Stimulated activated CD4-positive, alpha-beta T cell treated with anti-CD3 and anti-CD28 coated beads, Interleukin-1b, Interleukin-23, amount 100 ng/mL, for 1 hour (primary cell): ENCODE results near the gene UIMC1.
"Not testable (repeated sequence)": the region's sequence is repeated elsewhere in the genome, so short reads cannot be mapped to it uniquely, and the experiment has no call there.

Experiments
- DNase-seq, 2 donors: peaks; one replicate each; pipeline ENCODE4 v3.0.0-alpha.2; 2020; ENCODE audit warnings: low read depth in 2 of 2

Gene UIMC1

DNA sequence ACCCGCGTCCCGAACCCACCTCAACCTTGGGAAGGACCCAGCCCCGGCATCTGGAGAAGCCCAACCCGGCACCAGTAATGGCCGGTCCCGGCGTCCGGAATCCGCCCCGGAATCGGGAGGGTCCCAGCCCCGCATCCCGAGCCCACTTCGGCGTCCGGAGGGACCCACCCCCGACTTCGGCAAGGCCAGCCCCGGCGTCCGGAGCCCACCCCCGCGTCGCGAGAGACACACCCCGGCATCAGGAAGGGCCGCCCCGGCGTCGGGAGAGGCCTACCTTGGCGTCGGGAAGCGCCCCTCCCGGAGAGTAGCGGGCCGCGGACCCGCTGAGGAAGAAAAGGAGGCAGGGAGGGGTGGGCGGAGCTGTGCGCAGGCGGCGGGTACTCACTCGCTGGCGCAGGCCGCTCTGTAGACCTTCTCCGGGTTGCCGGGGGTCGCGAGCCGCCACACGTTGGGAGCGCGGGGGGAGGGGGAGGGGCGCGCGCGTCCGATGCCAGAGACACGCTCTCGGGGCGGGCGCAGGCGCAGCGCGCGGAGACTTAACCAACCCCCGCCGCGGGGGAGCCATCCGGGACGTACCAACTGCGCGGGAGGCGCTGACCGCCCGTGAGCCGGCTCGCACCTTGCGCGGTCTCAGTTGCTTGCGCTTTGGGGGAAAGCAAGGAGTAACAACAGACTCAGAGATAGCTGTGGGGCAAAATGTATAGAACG is at the start of gene UIMC1:
TSS of gene UIMC1 (minus strand) at position 515 of the 708 bp plus-strand sequence. CDS start 24,164 bp downstream, outside the sequence.
- peak; percentile 84 to 88 for DNase-seq

DNA sequence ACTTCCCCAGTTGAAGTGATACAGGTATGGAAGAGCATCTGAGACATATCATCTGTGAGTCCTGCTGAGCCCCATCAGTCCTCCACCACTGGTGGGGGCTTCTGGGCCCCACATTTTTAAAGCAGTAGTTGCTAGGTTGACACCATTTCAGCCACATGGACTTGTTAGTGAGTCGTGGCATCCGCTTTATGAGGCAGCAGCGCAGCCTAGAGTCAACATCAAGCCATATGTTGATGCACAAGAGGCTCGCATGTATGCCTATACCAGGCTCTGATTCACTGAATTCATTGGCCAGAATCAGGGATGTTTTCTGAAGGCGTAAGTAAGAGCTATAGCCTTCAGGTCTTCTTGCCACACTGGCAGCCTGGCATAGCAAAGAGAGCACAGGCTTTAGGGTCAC is 42.7 kb upstream of the UIMC1 start:
- no peak for DNase-seq

DNA sequence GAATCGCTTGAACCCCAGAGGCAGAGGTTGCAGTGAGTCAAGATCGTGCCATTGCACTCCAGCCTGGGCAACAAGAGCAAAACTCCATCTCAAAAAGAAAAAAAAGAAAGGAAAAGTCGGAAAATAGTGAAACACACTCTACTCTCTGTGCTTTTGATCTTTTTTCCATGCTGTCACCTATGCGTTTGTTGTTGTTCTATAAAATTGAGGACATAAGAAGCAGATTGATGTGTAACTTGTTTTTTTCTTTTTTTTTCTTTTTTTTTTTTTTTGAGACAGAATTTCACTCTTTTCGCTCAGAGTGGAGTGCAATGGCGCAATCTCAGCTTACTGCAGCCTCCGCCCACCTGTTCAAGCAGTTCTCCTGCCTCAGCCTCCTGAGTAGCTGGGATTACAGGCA is 42.0 kb upstream of the UIMC1 start:
- not testable (repeated sequence) for DNase-seq

DNA sequence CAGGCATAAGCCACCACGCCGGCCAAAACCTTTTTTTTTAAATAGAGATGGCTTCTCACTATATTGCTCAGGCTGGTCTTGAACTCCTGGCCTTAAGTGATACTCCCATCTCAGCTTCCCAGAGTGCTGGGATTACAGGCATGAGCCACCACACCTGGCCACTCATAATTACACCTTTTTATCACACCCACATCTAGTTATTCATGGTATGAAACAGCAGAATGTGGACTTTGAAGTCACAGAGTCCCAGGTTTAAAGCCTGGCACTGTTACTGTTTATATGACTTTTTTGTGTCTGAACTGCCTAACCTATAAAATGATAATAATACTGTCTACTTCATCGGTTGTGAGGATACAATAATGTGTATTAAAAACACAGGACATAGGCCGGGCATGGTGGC is 39.1 kb upstream of the UIMC1 start:
- DNase-seq = no peak

DNA sequence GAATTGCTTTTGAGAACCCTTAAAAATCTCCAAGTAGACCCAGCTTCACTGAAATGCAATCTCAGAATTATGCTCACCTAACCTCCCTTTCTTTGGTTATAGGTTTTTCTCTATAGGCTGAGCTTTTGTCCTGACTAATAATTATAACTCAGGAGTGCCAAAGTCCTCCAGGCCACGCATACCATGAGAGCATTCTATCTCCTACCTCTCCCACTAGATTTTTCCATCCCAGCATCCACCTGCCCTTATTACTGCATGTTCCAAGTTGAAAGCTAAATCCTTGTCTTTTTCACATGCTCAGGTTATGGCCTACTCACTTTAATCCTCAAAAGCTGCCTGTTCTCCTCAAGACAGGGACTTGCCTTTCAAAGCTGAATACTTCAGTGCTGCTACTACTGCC is 38.1 kb upstream of the UIMC1 start:
- no peak for DNase-seq

DNA sequence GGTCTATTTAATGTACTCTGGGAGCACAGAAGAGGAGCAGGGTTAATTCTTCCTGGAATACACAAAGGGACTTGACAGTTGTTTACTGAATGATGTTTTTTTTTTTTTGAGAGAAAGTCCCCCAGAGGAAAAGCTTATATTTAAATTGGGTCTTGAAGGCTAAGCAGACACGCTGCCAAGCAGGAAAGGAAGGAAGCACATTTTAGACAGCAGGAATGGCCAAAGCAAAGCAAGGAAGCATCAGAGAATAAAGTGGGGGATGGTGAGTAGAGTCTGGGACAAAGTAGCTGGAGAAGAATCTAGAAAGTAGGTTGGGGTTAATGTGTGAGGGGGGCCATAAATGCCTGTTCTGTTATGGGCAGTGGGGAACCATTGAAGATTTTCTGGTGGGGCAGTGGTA is 37.4 kb upstream of the UIMC1 start:
- DNase-seq = no peak

DNA sequence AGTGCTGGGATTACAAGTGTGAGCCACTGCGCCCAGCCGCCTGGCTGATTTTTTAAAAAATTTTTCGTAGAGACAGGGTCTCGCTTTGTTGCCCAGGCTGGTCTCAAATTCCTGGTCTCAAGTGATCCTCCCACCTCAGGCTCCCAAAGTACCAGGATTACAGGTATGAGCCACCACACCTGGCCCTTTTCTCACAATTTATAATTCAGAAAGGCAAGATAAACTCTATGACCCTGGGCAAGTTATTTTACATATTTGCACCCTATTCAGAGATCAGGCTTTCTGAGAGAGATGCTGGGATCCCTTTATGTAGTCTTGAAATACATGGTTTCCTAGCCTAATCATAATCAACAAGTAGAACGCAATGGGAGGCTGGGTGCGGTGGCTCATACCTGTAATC is 36.5 kb upstream of the UIMC1 start:
- DNase-seq = no peak

DNA sequence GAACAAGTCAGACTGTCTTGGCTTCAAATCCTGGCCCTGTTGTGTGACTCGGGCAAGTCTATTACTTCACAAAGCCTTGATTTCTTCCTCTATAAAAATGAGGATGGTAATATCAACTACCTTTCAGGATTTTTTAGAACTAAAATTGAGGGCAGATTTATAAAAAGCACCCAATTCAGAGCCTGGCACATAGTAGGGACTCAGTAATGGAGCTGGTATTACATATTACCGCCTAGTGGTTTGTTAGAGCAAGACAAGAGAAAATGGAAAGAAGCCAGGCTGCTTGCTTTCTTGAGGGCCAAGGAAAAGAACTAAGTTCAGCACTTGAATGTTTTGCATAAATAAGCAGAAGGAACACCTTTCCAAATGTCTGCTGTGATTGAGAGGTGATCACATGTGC is 35.4 kb upstream of the UIMC1 start:
- DNase-seq = no peak

DNA sequence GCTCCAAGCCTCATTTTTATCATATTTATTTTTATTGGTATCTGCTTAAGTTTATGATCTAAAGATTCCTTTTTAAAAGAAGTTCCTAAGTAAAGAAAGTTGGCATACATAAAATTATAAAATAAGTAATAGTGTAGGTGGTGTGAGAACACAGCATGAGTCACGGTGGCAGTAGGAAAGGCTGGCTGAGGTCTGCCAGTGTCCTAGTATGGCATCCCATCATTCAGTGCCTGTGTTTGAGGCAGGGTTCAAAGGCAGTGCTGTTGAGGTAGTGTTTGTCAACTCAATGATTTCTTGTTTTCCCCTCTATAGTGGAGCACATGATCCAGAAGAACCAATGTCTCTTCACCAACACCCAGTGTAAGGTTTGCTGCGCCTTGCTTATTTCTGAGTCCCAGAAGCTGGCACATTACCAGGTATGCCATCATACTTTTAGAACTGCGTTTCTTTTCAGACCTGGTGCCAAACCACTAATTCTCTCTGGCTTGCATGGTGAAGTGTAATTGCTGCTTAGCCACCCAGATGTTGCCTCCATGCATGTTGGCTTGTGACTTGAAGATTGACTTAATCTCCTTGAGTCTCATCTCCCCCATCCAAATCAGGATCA is 34.3 kb upstream of the UIMC1 start:
- no peak for DNase-seq

DNA sequence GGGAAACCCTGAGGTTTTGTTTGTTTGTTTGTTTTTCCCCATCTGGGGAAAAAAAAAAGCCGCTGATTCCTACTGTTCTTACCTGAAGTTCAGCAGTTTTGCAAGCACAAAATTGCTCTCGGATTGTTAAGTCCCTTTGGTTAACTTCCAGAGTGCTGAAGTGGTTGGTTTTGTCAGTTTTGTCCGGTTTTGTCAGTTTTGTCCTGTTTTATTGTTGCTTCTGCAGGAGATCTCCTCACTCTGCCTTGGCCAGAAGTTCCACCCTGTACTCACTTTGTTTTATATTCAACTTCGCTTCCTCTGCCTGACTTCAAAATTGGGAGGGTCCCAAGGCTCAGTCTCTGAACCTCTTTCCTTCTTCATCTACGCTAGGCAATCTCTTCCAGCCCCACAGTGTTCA is 30.3 kb upstream of the UIMC1 start:
- no peak for DNase-seq

DNA sequence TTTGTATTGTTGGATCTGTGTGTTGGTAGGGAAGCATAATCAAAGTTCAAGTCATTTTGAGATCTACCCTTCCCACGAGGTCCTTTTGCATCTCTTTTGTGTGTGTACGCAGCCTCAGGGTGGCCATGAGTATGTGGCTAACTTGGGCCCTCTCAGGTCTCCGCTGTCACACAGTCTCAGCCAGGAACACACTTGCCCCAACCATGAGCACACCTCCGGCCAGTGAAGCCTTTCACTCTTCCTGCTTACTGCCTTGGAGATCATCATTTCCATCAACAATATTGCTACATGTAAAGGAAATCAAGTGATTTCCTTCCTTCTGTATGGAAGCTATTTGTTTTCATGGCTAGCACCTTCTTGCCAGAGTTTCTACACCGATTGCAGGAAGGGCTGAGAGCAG is 29.9 kb upstream of the UIMC1 start:
- DNase-seq = no peak

DNA sequence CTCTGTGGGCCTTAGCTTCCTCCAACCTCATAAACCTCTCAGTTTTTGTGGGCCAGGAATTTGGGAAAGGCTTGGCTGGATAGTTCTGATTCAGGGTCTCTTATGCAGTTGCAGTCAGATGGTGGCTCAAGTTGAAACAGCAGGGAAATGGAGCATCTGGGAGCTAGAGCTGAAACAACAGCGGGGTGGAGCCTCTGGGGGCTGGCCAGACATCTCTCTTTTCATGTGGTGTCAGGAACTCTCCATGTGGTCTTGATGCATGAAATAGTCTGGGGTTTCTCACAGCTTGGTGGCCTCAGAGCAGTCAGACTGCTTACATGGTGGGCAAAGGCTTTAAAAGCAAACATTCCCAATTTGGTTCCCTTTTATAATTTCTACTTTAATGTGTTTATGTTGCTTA is 29.4 kb upstream of the UIMC1 start:
- DNase-seq = no peak

DNA sequence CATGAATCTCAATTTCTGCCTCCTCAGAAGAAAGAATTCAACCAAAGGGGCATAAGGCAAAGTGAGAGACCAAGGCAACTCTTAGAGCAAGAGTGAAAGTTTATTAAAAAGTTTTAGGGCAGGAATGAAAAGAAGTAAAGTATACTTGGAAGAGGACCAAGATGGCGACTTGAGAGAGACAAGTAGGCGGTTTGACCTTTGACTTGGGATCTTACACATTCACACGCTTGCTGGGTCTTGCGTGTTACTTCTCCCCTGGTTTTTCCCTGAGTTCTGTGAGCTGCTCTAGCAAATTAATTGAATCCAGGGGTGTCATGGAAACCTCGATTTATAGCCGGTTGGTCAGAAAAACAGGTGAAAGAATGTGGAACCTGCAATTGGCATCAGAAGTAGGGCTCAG is 22.9 kb upstream of the UIMC1 start:
- no peak for DNase-seq

DNA sequence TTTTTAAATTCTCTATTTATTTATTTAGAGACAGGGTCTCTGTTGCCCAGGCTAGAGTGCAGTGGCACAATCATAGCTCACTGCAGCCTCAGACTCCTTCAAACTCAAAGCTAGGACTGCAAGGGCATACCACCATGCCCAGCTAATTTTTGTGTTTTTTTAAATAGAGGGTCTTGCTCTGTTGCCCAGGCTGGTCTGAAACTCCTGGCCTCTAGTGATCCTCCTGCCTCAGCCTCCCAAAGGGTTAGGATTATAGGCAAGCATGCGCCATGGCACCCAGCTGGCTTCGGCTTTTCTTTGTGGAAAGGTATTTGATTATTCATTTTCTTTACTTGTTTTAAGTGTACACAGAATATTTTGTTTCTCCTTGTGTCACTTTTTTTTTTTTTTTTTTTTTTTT is 21.1 kb upstream of the UIMC1 start:
- DNase-seq = no peak

DNA sequence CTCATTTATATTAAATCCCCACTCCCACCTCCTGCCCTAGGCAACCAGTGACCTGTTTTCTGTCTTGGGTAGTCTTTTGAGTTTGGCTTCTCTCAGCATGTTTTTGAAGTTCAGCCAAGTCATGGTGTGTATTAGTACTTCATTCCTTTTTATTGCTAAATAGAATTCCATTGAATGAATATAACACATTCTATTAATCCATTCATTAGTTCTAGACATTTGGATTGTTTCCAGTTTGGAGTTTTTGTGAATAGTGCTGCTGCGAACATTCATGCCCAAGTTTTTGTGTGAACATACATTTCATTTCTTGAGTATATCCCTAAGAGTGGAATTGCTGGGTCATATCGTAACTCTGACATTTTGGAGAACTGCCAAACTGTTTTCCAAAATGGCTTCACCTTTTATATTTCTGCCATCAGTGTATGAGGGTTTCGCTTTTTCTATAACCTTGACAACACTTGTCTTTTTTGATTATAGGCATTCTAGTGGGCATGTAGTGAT is 18.6 kb upstream of the UIMC1 start:
- no peak for DNase-seq

DNA sequence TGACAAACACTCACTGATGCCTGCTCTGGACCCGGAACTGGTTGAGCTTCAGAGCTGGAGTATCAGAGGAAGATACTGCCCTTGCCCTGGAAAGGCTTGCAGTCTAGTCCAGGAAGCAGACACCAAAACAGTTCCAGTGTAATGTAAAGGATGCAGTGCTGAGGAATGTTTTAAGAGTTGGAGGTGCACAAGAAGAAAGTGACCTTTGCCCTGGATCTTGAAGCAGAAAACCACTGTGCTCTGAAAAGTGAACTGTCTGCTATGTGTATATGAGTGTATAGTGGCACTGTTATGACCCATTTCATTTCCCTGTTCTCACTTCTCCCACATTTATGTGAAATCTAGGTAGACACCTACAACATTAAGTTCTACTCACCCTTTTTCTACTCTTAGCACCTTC is 18.0 kb upstream of the UIMC1 start:
- DNase-seq = no peak

DNA sequence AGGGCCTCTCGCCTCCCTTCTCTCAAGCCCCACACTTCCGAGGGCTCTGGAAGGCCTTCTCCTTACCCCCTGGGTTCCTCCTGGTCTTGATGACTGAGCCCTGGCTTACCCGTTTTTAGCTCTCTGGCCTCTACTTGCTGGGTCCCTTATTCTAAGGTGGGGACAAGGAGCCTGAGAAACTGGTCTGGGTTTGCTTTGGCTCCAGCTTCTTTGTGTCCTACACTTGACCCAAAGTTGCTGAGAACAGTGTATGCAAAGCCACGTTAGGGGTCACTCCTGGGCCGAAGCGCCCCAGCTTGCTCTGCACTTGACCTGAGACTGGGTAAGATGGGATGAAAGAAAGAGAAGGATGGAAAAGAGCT is 16.7 kb upstream of the UIMC1 start:
- DNase-seq = no peak

DNA sequence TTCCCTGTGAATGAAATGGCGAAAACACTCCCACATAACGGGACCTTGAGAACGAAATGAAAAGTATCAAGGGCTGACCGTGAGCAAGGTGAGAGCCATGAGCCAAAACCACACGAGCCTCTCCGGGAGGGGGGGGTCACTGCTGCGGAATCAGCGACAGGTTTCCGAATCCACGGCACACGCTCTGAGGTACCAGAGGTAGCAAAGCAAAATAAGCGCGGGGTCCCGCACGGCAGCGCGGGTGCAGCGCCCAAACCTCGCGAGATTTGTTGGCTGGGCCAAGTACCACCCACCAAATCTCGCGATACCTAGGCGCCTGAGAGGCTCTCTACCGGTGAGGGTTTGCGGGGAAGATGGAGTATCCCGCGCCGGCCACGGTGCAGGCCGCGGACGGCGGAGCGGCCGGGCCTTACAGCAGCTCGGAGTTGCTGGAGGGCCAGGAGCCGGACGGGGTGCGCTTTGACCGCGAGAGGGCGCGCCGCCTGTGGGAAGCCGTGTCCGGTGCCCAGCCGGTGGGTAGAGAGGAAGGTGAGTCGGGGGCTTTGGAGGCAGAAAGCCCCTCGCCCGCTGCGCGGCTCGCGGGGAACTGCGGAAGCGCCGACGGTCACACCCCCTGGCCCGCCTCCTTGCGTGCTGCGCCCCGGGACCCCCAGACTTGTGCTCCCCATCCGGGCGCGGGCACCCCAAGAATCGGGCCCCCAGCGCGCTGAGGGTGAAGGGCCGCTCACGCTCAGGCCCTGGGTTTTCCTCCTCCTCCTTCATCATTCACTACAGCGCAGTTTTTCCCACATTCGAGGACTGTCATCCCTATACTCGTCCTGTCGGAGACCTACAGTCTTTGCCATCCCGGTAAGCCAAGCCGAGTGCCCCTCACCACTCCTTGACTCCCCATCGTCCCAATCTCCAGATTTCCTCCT is 16.1 kb upstream of the UIMC1 start, which contains the start of gene ZNF346:
TSS of gene ZNF346 (plus strand) at position 311 of the 917 bp plus-strand sequence. CDS start at position 354, 43 bp downstream.
- DNase-seq = peak; percentile 73 to 82

DNA sequence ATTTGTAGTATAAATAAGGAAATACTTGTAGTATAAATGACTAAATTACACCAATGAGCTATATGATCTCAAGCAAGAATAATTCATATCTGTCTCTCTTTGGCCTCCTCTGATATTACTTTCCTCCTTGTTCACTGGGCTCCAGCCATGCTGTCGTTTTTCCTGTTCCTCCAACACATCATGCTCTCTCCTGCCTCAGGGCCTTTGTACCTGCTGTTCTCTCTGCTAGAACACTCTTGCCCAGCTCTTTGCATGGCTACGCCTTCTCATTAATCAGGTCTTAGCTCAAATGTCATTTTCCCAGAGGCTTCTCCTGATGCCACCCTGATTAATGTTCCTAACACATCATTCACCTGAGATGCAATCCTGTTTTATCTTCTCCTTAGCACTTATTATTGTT is 13.5 kb upstream of the UIMC1 start:
- no peak for DNase-seq

DNA sequence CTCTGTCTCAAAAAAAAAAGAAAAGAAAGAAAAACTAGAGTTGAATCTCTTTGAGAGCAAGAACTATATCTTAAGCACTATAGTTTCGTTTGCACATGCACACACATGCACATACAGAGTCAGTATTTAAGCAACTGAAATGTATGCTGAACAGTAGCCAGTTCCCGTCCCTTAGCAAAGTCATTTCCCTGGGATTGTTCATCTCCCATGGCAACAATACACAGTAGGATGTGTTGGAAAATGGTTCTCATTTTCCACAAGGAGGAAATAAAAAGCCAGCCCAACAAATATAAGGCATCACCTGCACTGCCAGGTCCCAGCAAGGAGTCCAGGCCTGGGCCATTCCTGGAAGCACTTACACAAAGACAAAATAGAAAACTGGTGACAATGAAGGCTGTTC is 11.8 kb upstream of the UIMC1 start:
- no peak for DNase-seq

DNA sequence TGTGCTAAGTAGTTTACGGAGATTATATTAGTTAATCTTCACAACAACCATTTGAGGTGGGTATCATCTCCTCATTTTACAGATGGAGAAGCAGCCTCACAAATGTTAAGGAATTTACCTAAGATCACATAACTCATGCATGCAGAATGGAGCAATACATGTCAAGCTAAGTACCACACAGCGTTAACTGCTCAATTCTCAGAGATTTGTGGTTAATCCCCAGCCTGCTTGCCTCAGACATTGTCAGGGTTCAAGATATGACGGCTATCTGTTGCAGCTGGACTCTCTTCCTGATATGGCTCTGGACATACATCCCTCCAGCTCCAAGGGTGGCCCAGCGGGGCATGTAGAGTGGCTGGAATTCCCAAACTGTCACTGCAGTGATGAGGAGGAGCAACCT is 8.6 kb upstream of the UIMC1 start:
- DNase-seq = no peak

DNA sequence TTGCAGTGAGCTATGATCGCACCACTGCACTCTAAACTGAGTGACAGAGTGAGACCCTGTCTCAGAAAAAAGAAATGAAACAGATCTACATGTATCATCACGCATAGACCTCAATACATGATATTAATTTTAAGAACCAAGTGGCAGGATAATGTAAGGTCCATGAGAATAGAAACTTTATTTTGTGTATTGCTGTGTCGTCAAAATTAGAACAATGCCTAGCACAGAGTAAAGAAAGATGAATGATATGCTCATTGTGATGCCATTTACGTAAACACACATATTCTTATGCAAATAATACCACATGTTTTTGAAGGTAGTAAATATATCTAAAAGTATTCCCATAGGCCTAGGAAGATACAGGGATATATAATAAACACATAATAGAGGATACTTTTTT is 3.6 kb upstream of the UIMC1 start:
- no peak for DNase-seq

DNA sequence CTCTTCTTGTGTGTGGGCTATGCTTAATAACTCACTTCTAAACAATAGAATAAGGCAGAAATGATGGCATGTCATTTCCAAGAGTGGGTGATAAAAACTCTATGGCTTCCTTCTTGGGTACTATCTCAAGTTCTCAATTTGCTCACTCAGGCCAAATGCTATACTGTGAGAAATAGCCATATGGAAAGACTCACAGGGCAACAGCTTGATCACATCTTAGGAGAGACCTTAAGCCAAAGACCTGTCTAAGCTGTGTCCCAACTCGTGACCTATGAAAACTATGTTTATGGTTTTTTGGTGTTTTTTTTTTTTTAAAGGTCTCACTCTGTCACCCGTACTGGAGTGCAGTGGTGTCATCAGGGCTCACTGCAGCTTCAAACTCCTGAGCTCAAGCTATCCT is 2.1 kb upstream of the UIMC1 start:
- no peak for DNase-seq
